ENCODE measurements around the gene ABTB2. TPM values are rescaled to one million over a fixed set of nuclear protein-coding genes. Genes with fewer than 3 reads are reported as not detected.

The ABTB2 gene
- total and polyA plus RNA-seq, 2 of the 8 experiments (the other 6 are each of a cell fraction or from before 2014, with no cell fraction given), result 7.7 to 10.2 TPM

GRCh38 chr11:34184505-34185015, 173.2 kb downstream of the ABTB2 start (continued):
- no peak for TF ChIP-seq CTBP2 (IDR thresholded peaks at IDR 0.05; ENCODE audit: borderline replicate concordance, insufficient read depth, insufficient read length, low read length)
- TF ChIP-seq CEBPB (IDR thresholded peaks at IDR 0.05; ENCODE audit: low read depth, low read length), result no peak
